Peyer's patch (tissue), 4 donors: ENCODE results near the gene CACNA2D2.

Experiments
- POLR2A ChIP-seq, 2 donors: fragments of 450-650 bp; IDR thresholded peaks; one replicate each; pipeline ENCODE4 v1.5.1; 2017; ENCODE audit warnings: antibody characterized with exemption in 2 of 2, mild to moderate bottlenecking in 2 of 2, moderate library complexity in 2 of 2
- TF ChIP-seq, protein P1 (sequence below), 6 experiments: fragments of 450-650 bp in 4 of 6; fragments of 200-600 bp in 2 of 6; sonication (generic) in 1 of 6; IDR thresholded peaks; one replicate each; pipeline ENCODE4 v1.5.1; 2017 to 2019; ENCODE audit warnings: antibody characterized with exemption in 6 of 6, mild to moderate bottlenecking in 3 of 6, moderate library complexity in 1 of 6

DNA sequence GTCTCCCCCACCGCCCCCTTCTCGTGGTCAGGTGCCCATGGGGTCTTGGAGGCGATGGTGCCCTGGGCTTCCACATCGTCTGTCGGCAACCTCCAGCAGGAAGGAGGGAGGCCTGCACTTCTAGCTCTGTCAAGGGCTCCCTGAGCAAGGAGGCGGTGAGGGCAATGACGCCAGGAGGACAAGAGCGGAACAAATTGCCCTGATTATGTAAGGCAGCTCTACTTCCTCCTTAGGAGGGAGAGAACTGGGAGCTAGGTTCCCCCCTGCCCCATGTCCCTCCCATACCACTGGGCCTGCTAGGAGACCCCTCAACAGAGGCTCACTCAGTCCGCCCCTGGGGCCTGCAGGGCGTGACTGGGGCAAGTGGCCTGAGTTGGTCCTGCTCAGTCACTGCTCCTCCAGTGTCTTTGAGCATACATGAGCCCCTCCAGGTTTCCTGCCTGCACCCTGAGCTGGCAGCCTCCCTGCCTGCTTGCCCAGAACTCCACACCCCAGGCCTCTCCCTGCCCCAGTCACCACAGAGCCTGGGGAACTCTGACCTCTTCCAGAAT lies 56.1 kb downstream of the CACNA2D2 start:
- TF ChIP-seq, protein P1, sequence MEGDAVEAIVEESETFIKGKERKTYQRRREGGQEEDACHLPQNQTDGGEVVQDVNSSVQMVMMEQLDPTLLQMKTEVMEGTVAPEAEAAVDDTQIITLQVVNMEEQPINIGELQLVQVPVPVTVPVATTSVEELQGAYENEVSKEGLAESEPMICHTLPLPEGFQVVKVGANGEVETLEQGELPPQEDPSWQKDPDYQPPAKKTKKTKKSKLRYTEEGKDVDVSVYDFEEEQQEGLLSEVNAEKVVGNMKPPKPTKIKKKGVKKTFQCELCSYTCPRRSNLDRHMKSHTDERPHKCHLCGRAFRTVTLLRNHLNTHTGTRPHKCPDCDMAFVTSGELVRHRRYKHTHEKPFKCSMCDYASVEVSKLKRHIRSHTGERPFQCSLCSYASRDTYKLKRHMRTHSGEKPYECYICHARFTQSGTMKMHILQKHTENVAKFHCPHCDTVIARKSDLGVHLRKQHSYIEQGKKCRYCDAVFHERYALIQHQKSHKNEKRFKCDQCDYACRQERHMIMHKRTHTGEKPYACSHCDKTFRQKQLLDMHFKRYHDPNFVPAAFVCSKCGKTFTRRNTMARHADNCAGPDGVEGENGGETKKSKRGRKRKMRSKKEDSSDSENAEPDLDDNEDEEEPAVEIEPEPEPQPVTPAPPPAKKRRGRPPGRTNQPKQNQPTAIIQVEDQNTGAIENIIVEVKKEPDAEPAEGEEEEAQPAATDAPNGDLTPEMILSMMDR (IDR thresholded peaks at IDR 0.05), result no peak
- TF ChIP-seq POLR2A (IDR thresholded peaks at IDR 0.05), result no peak
